Loucy (cell line): ENCODE results near the gene ZNF831.

Experiments
- CTCF ChIP-seq: fragments of 200-600 bp; sonication (generic); conservative IDR thresholded peaks from 2 replicates; pipeline ENCODE4 v1.5.1; 2014; ENCODE audit warnings: mild to moderate bottlenecking, antibody characterized with exemption, low read length
- EZH2phosphoT487 ChIP-seq: fragments of 200-600 bp; IDR thresholded peaks from 2 replicates; pipeline ENCODE4 v1.6.1; 2018; ENCODE audit warnings: antibody characterized with exemption, mild to moderate bottlenecking, moderate library complexity, borderline replicate concordance

- no peak for TF ChIP-seq CTCF
- TF ChIP-seq EZH2phosphoT487: no peak
Observed at GRCh38 chr20:59214073-59214472, 50.5 kb downstream of the ZNF831 start.
